Astrocyte (in vitro differentiated cells and primary cell): ENCODE results near the gene SEMA6B.

Experiments
- EZH2 ChIP-seq: IDR thresholded peaks from 2 replicates; pipeline ENCODE4 v1.6.1; 2012; ENCODE audit warnings: mild to moderate bottlenecking, low read length, inconsistent platforms; ENCODE audit not compliant: insufficient read depth
- TF ChIP-seq, protein P1 (sequence below): IDR thresholded peaks from 2 replicates; pipeline ENCODE4 v1.5.1; 2011; ENCODE audit warnings: low read depth, mild to moderate bottlenecking, inconsistent platforms, low read length, moderate library complexity; ENCODE audit not compliant: insufficient read depth

DNA sequence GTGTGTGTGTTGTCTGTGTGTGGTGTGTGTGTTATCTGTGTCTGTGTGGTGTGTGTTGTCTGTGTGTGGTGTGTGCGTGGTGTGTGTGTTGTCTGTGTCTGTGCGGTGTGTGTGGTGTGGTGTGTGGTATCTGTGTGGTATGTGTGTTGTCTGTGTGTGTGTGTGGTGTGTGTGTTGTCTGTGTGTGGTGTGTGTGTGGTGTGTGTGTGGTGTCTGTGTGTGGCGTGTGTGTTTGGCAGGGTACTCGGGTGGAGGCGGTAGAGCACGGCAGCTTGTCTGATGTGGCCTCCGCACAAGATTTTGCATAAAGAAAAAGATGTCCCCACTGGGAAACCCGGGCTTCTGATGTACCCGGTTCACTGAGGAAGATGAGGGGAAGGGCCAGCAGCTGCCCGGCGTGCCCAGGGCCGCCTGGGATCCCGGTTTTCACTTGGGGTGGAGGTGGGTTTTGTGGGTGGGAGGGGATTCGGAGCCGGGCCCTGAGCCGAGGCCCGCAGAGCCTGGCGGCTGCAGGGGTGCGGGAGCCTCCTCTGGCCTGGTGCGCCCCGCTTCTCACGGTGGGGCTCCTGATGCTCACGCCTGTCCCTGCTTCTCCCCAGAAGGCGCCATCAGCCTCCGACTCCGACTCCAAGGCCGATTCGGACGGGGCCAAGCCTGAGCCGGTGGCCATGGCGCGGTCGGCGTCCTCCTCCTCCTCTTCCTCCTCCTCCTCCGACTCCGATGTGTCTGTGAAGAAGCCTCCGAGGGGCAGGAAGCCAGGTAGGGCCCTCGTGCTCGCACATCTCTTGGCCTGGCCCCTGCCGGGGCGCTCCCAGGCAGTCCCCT, 66.2 kb downstream of the SEMA6B start:
- TF ChIP-seq, protein P1, sequence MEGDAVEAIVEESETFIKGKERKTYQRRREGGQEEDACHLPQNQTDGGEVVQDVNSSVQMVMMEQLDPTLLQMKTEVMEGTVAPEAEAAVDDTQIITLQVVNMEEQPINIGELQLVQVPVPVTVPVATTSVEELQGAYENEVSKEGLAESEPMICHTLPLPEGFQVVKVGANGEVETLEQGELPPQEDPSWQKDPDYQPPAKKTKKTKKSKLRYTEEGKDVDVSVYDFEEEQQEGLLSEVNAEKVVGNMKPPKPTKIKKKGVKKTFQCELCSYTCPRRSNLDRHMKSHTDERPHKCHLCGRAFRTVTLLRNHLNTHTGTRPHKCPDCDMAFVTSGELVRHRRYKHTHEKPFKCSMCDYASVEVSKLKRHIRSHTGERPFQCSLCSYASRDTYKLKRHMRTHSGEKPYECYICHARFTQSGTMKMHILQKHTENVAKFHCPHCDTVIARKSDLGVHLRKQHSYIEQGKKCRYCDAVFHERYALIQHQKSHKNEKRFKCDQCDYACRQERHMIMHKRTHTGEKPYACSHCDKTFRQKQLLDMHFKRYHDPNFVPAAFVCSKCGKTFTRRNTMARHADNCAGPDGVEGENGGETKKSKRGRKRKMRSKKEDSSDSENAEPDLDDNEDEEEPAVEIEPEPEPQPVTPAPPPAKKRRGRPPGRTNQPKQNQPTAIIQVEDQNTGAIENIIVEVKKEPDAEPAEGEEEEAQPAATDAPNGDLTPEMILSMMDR, result no peak
- TF ChIP-seq EZH2, result no peak
